Renal cortical epithelial cell (primary cell): Measurements from ENCODE around the gene NOS2. TPM values are rescaled to one million over a fixed set of nuclear protein-coding genes. Genes with fewer than 3 reads are reported as not detected.

Experiments
- DNase-seq: peaks from one replicate; pipeline ENCODE4 v3.0.0-alpha.2; 2011; ENCODE audit warnings: low read depth
- total RNA-seq: library from RNA; depleted of rRNA; stranded (reverse); fragments of >200 nt; gene quantifications from 2 replicates; pipeline ENCODE4 v1.2.3, GENCODE V29; 2014

The NOS2 gene
- total RNA-seq, 1 donor from 2014 or later = not detected

GRCh38 chr17:27818401-27819105, 18.2 kb upstream of the NOS2 start:
- DNase-seq = no peak

DNA sequence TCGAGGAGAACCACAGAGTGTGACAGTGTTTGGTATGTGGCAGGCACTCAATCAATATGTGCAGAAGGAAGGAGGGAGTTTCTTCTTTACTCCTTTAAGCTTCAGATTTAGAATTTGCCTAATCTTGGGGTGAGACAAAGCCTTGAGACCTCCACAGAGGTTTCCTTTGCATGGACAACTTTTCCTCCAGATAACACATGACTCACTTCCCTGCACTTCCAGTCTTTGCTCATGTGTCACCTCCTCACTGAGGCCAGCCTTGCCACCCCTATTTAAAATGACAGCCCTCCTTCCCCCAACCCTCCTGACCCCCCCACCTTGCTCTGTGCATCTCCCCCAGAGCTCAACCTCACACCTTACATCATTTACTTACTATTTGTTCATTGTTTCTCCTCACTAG, 17.4 kb upstream of the NOS2 start:
- peak; percentile 6 for DNase-seq

- no peak for DNase-seq
Measured at GRCh38 chr17:27816946-27817345, 16.6 kb upstream of the NOS2 start.

DNA sequence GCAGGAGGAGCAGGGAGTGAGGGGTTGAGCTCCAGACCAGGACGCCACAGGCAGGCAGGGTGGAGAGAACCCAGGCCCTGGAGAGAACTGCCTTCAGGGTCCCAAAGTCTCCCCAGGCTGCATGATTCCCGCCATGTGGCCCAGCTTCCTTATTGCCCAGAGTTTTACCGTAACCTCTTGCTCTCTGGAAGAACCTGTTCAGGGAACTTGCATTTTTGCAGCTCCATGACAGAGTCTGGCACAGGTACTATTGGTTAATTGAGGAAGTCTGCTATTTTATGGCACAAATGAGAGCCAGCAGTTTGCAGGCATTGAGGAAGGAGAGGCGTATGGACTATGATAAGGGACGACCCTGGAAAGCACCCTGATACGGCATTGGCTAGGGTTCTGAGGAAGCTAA, 11.6 kb upstream of the NOS2 start:
- peak; percentile 15 for DNase-seq

GRCh38 chr17:27810902-27811557, 10.7 kb upstream of the NOS2 start:
- DNase-seq = no peak

DNA sequence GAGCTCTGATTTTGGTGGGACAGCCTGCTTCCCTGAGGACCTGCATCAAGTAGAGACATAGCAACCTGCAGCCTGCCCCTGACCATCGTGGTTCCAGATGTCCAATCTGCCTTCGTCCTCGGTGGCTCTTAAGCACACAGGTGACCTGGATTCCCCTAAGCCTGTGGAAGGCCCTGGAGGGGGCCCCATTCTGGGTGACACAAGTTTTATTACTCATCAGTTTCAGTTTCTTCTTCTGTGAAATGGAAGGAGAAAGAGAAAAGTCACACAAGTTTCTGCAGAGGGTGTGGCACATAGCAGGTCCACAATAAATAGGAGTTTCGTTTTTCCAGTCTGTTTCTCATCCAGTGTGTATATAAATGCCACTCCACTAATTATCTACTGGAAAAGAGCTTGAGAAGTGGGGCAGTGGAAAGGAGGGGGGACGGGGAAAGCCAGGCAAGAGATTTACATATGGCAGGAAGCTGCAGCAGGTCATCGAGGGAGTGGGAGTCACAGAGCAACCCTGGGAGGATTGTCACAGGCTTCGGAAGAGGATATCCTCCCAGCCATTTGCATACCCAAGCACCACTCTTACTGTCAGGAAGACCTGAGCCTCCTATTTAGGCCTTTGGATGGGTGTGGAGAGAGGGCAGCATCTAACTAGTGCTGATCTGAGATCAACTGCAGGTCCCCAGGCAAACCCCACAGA, 10.0 kb upstream of the NOS2 start:
- peak; percentile 6 for DNase-seq

GRCh38 chr17:27809555-27809954, 9.2 kb upstream of the NOS2 start:
- DNase-seq = no peak

- DNase-seq = no peak
Measured at GRCh38 chr17:27808628-27809027, 8.3 kb upstream of the NOS2 start.

DNA sequence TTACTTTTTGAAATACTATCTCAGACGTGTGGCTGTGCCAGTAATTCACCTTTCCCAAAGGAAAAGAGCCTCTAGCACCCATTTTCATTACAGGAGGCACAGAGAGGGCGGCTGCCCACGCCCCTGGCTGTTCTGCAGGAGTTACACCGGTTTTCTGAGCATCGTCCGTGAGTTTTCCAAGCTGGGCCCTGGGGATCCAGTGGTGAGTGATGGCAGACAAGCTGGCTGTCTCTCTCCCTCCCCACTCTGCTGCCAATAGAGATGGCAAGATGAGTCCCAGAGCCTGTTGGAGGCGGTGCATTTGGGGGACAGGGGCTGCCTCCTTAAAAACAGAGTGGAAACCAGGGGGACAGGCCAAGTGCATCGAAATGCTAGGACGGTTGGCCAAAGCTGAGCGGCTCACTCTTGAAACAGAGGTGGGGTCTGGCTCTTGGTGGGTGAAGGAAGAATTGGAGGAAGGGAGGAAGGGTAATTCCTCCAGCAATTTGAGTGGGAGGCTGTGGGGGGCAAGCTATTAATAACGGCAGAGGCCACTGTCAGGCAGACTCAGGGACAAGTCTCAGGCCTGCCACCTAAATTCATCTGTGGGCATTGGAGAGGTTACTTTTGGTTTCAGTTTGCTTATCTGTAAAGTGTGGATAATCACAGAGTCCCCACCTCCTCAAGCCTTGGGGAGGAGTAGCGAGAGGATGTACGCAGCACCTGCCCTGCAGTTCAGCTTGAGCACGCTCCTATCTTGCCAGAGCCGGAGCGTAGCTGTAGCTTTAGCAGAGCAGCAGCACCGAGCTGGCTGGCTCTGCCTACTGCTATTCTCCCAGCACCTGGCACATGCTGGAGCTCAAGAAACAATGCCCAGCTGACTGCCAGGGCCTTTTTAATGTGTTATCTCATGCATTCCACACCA, 7.5 kb upstream of the NOS2 start:
- DNase-seq = no peak

DNA sequence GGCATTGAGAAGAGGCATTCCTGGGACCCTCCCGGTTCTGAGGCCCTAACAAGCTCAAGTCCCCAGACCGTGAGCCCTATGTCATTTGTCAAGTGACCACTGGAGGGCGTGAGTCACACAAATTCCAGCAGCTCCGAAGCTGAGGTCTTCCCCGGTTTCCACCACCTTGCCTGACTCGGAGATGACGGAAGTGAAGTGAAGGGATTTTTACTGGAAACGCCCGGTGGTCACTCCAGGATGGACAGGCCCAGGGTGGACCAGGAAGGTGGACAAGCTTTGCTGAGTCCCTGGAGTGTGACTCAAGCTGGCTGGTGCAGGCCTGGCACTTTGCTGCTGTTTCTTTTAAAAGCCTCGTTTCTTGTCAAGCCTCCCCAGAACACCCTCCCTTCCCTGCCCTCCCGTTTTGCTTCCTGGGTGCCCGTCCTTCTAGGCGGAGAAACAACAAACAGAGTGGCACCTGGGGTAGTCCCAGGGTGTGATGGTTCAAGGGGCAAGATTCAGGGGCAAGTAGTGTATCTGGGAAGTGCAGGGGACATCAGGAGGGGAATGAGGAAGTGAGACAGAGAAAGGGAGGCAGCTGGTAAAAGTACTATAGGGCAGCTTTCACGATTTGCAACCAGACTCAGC, 5.3 kb upstream of the NOS2 start:
- DNase-seq = peak; percentile 88

- no peak for DNase-seq
Measured at GRCh38 chr17:27804113-27804512, 3.8 kb upstream of the NOS2 start.

DNA sequence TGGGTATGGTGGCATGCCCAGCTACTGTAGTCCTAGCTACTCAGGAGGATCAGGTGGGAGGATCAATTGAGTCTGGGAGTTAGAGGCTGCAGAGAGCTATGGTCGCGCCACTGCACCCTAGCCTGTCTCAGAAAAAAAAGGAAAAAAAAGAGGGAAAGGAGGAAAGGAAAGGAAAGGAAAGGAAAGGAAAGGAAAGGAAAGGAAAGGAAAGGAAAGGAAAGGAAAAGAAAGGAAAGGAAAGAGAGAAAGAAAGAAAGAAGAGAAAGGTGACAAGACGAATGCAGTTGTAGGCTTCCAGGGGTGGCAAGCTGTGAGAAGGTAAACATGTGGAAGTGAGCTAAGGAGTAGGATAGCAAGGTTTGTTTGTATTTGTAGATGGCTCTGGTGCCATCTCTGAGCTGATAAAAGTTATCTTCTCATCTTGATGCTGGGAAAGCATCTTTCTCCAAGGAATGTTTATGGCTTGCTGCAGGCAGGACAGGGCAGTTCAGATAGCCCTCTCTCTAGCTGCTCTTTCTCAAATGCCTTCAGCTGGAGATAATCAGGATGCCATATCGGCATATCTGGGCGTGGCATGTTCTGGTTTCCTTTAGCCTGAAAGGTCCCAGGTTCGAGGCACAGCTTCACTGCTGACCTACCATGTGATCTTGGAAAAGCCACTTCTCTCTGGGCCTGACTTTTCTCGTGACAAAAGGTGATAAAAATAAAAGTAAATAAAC, 2.8 kb upstream of the NOS2 start:
- DNase-seq = no peak

DNA sequence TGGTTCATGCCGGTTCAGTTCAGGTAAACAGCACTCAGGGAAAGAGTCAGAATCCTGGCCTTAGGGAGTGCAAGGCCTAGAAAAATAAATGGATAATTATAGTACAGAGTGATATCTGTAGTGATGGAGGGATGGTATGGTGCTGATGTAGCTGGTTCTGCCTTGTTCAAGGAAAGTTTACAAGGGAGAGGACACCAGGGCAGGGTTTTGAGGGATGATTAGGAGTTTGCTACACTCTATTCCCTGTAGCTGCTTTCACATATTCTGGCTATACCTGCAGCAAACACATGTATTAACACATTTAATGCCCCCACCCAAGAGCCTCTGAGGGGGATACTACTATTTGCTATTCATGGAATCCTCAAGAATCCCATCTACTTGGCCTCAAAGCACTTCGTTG, 1.7 kb upstream of the NOS2 start:
- DNase-seq = no peak

DNA sequence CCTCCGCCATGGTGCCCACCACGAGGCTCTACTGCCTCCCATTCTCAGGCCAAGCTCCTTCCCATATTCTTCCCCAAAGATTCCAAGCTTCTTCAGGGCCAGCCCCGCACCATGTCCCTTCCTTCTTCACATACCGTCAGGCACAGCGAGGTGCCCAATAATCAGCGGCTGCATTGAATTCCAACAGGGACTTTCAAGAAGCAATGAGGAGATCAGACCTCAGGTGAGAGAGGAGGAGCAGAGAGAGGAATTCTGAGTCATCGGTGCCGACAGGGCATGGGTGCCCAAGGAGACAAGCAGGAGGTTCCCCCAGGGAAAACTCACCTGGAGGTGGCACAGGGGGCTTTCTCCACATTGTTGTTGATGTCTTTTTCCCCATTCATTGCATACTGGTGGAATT, 2.0 kb downstream of the NOS2 start:
- no peak for DNase-seq

DNA sequence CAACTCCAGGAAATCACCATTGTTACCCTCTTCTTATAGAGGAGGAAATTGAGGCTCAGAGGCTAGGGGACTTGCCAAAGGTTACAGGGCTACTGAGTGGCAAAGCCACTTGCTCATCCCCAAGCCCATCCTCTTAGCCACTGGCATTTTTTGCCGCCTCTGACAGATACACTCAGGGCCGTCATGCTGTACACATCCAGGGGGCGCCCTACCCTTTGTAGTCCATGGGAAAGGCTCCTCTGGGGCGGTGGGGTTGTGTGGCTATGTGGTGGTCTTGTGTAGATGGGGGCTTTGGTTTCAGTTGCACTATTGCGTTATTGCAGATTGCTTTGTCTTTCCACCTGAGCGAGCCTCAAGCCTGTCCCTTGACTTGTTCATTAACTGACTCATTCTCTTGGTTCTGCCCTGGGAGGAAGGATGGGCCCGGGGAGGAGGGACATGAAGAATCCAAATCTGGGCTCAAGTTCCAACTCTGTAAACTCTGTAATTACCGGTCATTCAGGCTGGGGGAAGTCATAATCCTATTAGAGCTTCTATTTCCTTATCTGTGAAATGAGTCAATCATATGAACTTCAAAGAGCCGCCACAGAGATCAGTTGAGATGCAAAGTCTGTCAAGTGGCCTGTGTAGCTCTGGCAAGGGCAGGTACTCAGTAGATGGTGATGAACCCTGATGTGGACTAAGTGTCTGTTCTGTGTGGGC, 2.8 kb downstream of the NOS2 start:
- peak; percentile 30 for DNase-seq

DNA sequence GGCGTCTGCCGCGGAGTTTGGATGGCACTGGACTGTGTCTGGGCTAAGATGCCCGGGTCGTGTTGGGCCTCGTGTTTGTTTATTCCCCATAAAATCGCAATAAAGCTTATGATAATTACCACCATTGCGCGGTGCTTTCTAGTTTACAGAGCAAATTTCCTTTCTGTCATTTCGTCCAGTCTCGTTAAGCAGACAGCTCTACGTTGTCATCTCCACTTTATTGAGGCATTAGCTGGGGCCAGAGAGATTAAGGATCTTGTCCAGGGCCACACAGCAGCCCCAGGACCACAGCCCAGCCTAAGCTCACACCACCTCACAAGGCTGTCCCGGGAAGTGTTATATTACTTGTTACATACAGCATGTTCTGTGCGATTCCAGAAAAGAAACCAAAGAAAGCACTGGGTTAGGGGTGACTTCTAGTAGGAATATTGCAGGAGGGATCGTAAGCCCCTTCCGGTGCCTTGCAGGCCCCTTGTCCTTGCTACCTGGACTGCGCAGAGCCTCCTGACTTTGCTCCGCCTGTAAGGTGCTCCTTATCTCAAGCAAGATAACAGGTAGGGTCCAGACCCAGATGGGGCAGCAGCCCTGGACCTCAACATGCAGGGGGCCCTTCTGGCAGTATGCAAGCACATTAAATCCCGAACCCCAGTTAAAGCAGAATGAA, 6.3 kb downstream of the NOS2 start:
- no peak for DNase-seq

- DNase-seq = no peak
Measured at GRCh38 chr17:27793168-27793905, 7.0 kb downstream of the NOS2 start.

DNA sequence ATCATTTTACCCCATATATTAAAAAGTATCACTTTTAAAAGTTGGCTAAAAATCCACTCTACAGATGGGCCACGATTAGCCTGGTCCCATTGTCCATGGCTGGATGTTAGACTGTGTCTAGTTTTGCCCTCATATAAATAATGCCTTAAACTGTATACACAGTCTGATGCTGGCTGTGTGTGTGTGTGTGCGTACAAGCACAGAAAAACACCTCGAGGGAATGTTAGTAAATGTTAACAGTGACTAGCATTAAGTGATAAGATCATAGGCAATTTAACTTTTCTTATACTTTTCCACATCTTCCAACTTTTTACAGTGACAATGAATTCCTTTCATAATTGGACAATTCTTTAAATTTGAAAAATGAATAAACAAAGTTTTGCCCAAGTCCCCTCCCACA, 8.2 kb downstream of the NOS2 start:
- DNase-seq = no peak

DNA sequence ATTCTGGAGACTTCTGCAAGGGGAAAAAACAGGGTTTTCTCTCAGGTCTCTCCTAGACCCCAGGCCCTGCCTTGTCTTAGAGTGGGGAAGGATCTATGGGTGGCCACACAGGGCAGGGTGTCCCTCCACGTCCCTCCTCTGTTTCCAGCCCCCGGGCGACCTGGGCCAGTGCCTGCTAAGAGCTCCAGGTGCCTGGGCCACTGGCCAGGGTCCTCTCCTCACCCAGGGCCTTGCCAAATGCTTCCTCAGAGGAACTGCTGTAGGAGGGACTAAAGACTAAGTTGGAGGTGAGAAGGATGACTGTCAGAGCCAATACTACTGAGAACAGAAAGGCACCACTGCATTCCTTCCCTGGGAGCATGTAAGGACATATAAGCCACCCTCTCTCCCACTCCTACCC, 11.4 kb downstream of the NOS2 start:
- DNase-seq = no peak
